H1 (cell line): ENCODE measurements around the gene PLCB3. TPM values are rescaled to one million over a fixed set of nuclear protein-coding genes. Genes with fewer than 3 reads are reported as not detected.
A peak's percentile ranks its signal among the peaks of the same experiment; 100 is the strongest.

ENCODE experiments used
- CTCF ChIA-PET: fragments of 300-600 bp; sonication (Branson Sonifier 250); formaldehyde crosslinking; loops from one replicate; lab custom pipeline; 2021; ENCODE audit not compliant: partially characterized antibody; lab: Charles Lee
- POLR2A ChIA-PET: fragments of 300-600 bp; sonication (Branson Sonifier 250); formaldehyde crosslinking; loops from one replicate; lab custom pipeline; 2021; ENCODE audit warnings: inconsistent platforms; ENCODE audit not compliant: partially characterized antibody; lab: Charles Lee
- DNase-seq, 2 experiments: peaks; one replicate each; pipeline versions ENCODE4 v3.0.0 to v3.0.0-alpha.2; 2010 to 2022; ENCODE audit warnings: low spot score in 2 of 2, low read depth in 1 of 2, mixed read lengths in 1 of 2
- FAIRE-seq: peaks from 2 replicates; lab custom pipeline; 2011; peaks lifted over from hg19 to GRCh38; lab: Jason Lieb, UNC
- H2AFZ ChIP-seq: 2 replicates; pipeline ENCODE4 v1.8.1; 2012; ENCODE audit warnings: low read length, inconsistent platforms
- H2AK5ac ChIP-seq: 2 replicates; pipeline ENCODE4 v1.6.1; 2013; ENCODE audit warnings: low read depth, low read length
- H2BK120ac ChIP-seq: replicated peaks from 2 replicates; pipeline ENCODE3; 2013; ENCODE audit warnings: low read depth, low read length, inconsistent platforms
- H2BK12ac ChIP-seq: 2 replicates; pipeline ENCODE4 v1.6.1; 2013; ENCODE audit warnings: low read depth, low read length
- H2BK15ac ChIP-seq: 2 replicates; pipeline ENCODE4 v1.6.1; 2013; ENCODE audit warnings: low read length
- H2BK20ac ChIP-seq: 2 replicates; pipeline ENCODE4 v1.6.1; 2013; ENCODE audit warnings: low read length
- H2BK5ac ChIP-seq: 2 replicates; pipeline ENCODE4 v1.6.1; 2013; ENCODE audit warnings: low read depth, low read length
- H3K14ac ChIP-seq: 2 replicates; pipeline ENCODE4 v1.6.1; 2013; ENCODE audit warnings: inconsistent platforms; ENCODE audit not compliant: insufficient read length
- H3K18ac ChIP-seq: 2 replicates; pipeline ENCODE4 v1.6.1; 2013; ENCODE audit warnings: low read length; ENCODE audit errors: extremely low read depth
- H3K23ac ChIP-seq: 2 replicates; pipeline ENCODE4 v1.6.1; 2013; ENCODE audit warnings: inconsistent platforms; ENCODE audit not compliant: insufficient read length
- H3K23me2 ChIP-seq: 2 replicates; pipeline ENCODE4 v1.6.1; 2013; ENCODE audit warnings: low read depth, low read length
- H3K27ac ChIP-seq: 2 replicates; pipeline ENCODE4 v1.6.1; 2011; ENCODE audit warnings: low read depth, low read length, inconsistent platforms
- H3K27me3 ChIP-seq, 4 experiments: replicated peaks in 1 of 4; 1 replicate in 1 of 4; 2 replicates in 3 of 4; pipeline versions ENCODE4 v1.6.1 to v1.8.1; 2011 to 2013; ENCODE audit warnings: low read length in 3 of 4, mild to moderate bottlenecking in 3 of 4, inconsistent platforms in 2 of 4, mixed read lengths in 2 of 4, moderate library complexity in 1 of 4; ENCODE audit not compliant: control insufficient read depth in 3 of 4, insufficient read depth in 3 of 4; ENCODE audit errors: extremely low read depth in 1 of 4
- H3K36me3 ChIP-seq, 4 experiments: 2 replicates each; pipeline versions ENCODE4 v1.6.1 to v1.8.1; 2011 to 2013; ENCODE audit warnings: mild to moderate bottlenecking in 4 of 4, low read length in 3 of 4, moderate library complexity in 2 of 4, control low read depth in 1 of 4, inconsistent platforms in 1 of 4; ENCODE audit not compliant: insufficient read depth in 4 of 4, control insufficient read depth in 2 of 4
- H3K4ac ChIP-seq: replicated peaks from 2 replicates; pipeline ENCODE3; 2013; ENCODE audit warnings: low read length, low read depth, mixed read lengths, inconsistent platforms; ENCODE audit not compliant: insufficient read length
- H3K4me1 ChIP-seq, 4 experiments: replicated peaks in 1 of 4; 1 replicate in 1 of 4; 2 replicates in 3 of 4; pipeline versions ENCODE4 v1.6.1 to v1.8.1; 2011 to 2013; ENCODE audit warnings: low read length in 3 of 4, inconsistent platforms in 2 of 4, mixed read lengths in 1 of 4; ENCODE audit not compliant: insufficient read depth in 4 of 4, control insufficient read depth in 3 of 4
- H3K4me2 ChIP-seq, 2 experiments: 2 replicates each; pipeline versions ENCODE4 v1.6.1 to v1.8.1; 2011 to 2013; ENCODE audit warnings: low read depth in 2 of 2, low read length in 2 of 2, control low read depth in 1 of 2, inconsistent platforms in 1 of 2, mild to moderate bottlenecking in 1 of 2; ENCODE audit not compliant: insufficient read depth in 1 of 2
- H3K4me3 ChIP-seq, 4 experiments: fragments of 200-600, 300-600 bp in 1 of 4; sonication (generic), shearing (Covaris generic), sonication (Bioruptor Twin) in 1 of 4; 2 replicates each; pipeline versions ENCODE4 v1.5.1 to v1.8.1; 2011 to 2016; ENCODE audit warnings: low read length in 4 of 4, low read depth in 3 of 4, control low read depth in 2 of 4, inconsistent platforms in 2 of 4, mild to moderate bottlenecking in 2 of 4, mixed read lengths in 1 of 4, moderate library complexity in 1 of 4; ENCODE audit not compliant: insufficient read depth in 2 of 4; ENCODE audit errors: extremely low read depth in 1 of 4
- H3K56ac ChIP-seq: replicated peaks from 2 replicates; pipeline ENCODE3; 2013; ENCODE audit warnings: low read depth, mild to moderate bottlenecking, mixed read lengths, low read length, inconsistent platforms; ENCODE audit not compliant: insufficient read length
- H3K79me1 ChIP-seq: 2 replicates; pipeline ENCODE4 v1.6.1; 2013; ENCODE audit warnings: low read depth, low read length, control low read depth
- H3K79me2 ChIP-seq, 2 experiments: 2 replicates each; pipeline versions ENCODE4 v1.6.1 to v1.8.1; 2012 to 2013; ENCODE audit warnings: low read length in 2 of 2, mild to moderate bottlenecking in 2 of 2, inconsistent platforms in 1 of 2; ENCODE audit not compliant: insufficient read depth in 2 of 2, control insufficient read depth in 1 of 2
- H3K9ac ChIP-seq, 4 experiments: replicated peaks in 1 of 4; 1 replicate in 1 of 4; 2 replicates in 3 of 4; pipeline versions ENCODE4 v1.6.1 to v1.8.1; 2011 to 2013; ENCODE audit warnings: low read depth in 3 of 4, low read length in 3 of 4, control low read depth in 2 of 4, mild to moderate bottlenecking in 2 of 4, moderate library complexity in 2 of 4, inconsistent platforms in 1 of 4; ENCODE audit errors: extremely low read depth in 1 of 4
- H3K9me3 ChIP-seq, 2 experiments: 2 replicates each; pipeline versions ENCODE4 v1.6.1 to v1.8.1; 2012 to 2013; ENCODE audit warnings: mild to moderate bottlenecking in 2 of 2, moderate library complexity in 2 of 2, control low read depth in 1 of 2, inconsistent platforms in 1 of 2, low read depth in 1 of 2, low read length in 1 of 2, mixed read lengths in 1 of 2; ENCODE audit not compliant: insufficient read depth in 2 of 2
- H4K20me1 ChIP-seq, 2 experiments: replicated peaks in 1 of 2; 2 replicates each; pipeline versions ENCODE3 to v1.8.1; 2011 to 2013; ENCODE audit warnings: inconsistent platforms in 2 of 2, low read length in 2 of 2, mild to moderate bottlenecking in 1 of 2; ENCODE audit not compliant: insufficient read depth in 2 of 2, control insufficient read depth in 1 of 2
- H4K5ac ChIP-seq: 2 replicates; pipeline ENCODE4 v1.6.1; 2013; ENCODE audit warnings: low read length, low read depth, mixed read lengths, inconsistent platforms; ENCODE audit not compliant: insufficient read length
- H4K8ac ChIP-seq: 2 replicates; pipeline ENCODE4 v1.8.0; 2013; ENCODE audit warnings: mild to moderate bottlenecking, moderate library complexity, low read length, inconsistent platforms; ENCODE audit not compliant: insufficient read depth; ENCODE audit errors: extremely low read depth
- H4K91ac ChIP-seq: replicated peaks from 2 replicates; pipeline ENCODE3; 2013; ENCODE audit warnings: low read length, mixed read lengths, inconsistent platforms; ENCODE audit not compliant: insufficient read length
- EP300 ChIP-seq, 2 experiments: IDR thresholded peaks; 1 replicate in 1 of 2; 2 replicates in 1 of 2; pipeline ENCODE4 v1.6.1; 2011 to 2012; ENCODE audit warnings: low read depth in 2 of 2, low read length in 2 of 2, mild to moderate bottlenecking in 2 of 2, borderline replicate concordance in 1 of 2, inconsistent platforms in 1 of 2, moderate library complexity in 1 of 2
- KDM1A ChIP-seq: fragments of 200-600, 300-600 bp; sonication (generic); IDR thresholded peaks from 2 replicates; pipeline ENCODE4 v1.7.1; 2016; ENCODE audit warnings: mild to moderate bottlenecking, low read length, borderline replicate concordance
- WGBS, 2 experiments: shearing (Covaris generic) in 1 of 2; methylation state at CpG; one replicate each; pipeline versions ENCODE4 v1.1.6 to v1.1.7; 2013 to 2015; ENCODE audit warnings: low lambda C conversion rate in 2 of 2, mixed read lengths in 2 of 2, inconsistent platforms in 1 of 2, low coverage in 1 of 2, missing lambda C conversion rate in 1 of 2; ENCODE audit not compliant: insufficient replicate concordance in 2 of 2, insufficient coverage in 1 of 2, insufficient read length in 1 of 2; ENCODE audit errors: extremely low coverage in 1 of 2, missing lambda C conversion rate in 1 of 2; 5-methylcytosine and 5-hydroxymethylcytosine counted together
- polyA plus RNA-seq, 7 experiments: library from polyadenylated mRNA; depleted of rRNA in 3 of 7; stranded (reverse) in 5 of 7; unstranded in 2 of 7; fragments of >200 nt in 5 of 7; fragments of 200-250 nt in 2 of 7; gene quantifications; 1 replicate in 5 of 7; 2 replicates in 1 of 7; 4 replicates in 1 of 7; pipeline versions ENCODE4 v1.2.1 to v1.2.3, GENCODE V29; 2011 to 2013; ENCODE audit warnings: missing spikeins in 2 of 7, mixed read lengths in 2 of 7
- total RNA-seq: library from RNA; stranded (reverse); fragmentation: NEBNext Ultra II Directional; extraction: Animal tissue kit (Norgen Biotek cat#: 25700); gene quantifications from 2 replicates; pipeline ENCODE4 v1.2.1, GENCODE V29; 2021

PLCB3 gene
- total and polyA plus RNA-seq, 2 of the 8 experiments (the other 6 are each of a cell fraction or from before 2014, with no cell fraction given): 47.2 to 104 TPM

DNA sequence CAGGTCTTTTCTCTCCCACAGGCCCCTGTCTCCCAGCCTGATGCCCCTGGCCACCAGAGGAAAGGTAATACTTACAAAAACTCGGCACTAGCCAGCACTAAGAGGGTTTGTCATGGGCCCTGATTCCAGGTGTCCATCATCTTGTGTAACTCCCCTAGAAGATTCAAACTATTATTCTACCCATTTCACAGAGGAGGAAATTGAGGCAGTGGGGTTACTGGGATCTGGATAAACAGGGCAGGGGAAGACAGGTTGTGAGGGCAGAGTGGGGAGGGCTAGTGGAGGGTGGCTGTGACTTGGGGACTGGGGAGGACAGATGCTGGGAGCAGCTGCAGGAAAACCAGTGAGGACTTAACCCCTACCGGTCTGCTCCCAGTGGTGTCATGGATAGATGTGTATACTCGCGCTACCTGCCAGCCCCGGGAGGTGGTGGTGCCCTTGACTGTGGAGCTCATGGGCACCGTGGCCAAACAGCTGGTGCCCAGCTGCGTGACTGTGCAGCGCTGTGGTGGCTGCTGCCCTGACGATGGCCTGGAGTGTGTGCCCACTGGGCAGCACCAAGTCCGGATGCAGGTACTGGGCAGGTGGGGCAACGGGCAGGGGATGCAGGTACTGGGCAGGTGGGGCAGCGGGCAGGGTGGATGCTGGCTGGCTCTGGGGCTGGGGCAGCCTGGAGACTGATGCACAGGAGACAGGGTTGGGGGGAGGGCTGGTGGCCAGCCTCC lies 15.7 kb upstream of the PLCB3 start:
- Histone ChIP-seq H3K23me2 (peaks cover 16% of the 10 kb centered on the region), H3K9me3 (no peaks in the 10 kb centered on the region), H3K79me2 (no peaks in the 10 kb centered on the region), H2BK15ac (no peak overlapping the region), H4K5ac (no peak overlapping the region), H3K4me3 (peak overlapping the region; percentile 39 to 70 (median 52)), H3K27ac (no peak overlapping the region), H3K4ac (no peak overlapping the region), H4K20me1 (peaks cover 0 to 6% of the 10 kb centered on the region in 2 experiments), H3K79me1 (no peaks in the 10 kb centered on the region; the same call in 1 of the 2 replicates), H3K4me2 (peak overlapping the region; percentile 50 to 87), H3K9ac (no peak overlapping the region; a peak in 1 of 7 replicates), H2BK20ac (no peak overlapping the region), H4K91ac (no peak overlapping the region), H3K18ac (no peak overlapping the region), H2AFZ (no peak overlapping the region), H4K8ac (no peak overlapping the region), H2BK5ac (no peak overlapping the region), H3K36me3 (peaks cover 0 to 5% (median 1%) of the 10 kb centered on the region in 4 experiments; a peak in 1 of 8 replicates), H3K56ac (no peak overlapping the region), H3K23ac (no peak overlapping the region), H2AK5ac (no peak overlapping the region), H3K27me3 (peaks cover 0 to 12% (median 6%) of the 10 kb centered on the region in 4 experiments; a peak in 4 of 7 replicates), H2BK12ac (no peak overlapping the region), H3K4me1 (peaks cover 0 to 19% (median 7%) of the 10 kb centered on the region in 4 experiments; a peak in 6 of 7 replicates), H3K14ac (no peak overlapping the region), H2BK120ac (no peak overlapping the region)
- 90% methylated on average over 12 of the region's 12 CpGs; no CpG with 5 or more reads in 1 of the 2 experiments for WGBS, 2 experiments
- DNase-seq (no peak), FAIRE-seq (no peak)
- POLR2A ChIA-PET: interaction anchor here (0.6 to 11.9 kb wide), 7 partner anchors 11 to 162 kb away, joined by 3 to 190 read pairs (median 5); partner anchors contain the start of genes FKBP2, PLCB3 and PPP1R14B
- TF ChIP-seq KDM1A (0 out of 2 replicates have a peak, but pooled peaks have one; percentile 64), EP300 (IDR thresholded peaks at IDR 0.05; ENCODE audit: borderline replicate concordance in 1 of 2, low read depth in 2 of 2, low read length in 2 of 2) (no peak)
- CTCF ChIA-PET: interaction anchor here (0.6 to 8.6 kb wide), 5 partner anchors 16 to 36 kb away, joined by 3 to 51 read pairs (median 7); partner anchors contain the start of genes FERMT3 and PLCB3
